G401 (cell line): ENCODE data around the gene DNPH1. TPM values are rescaled to one million over a fixed set of nuclear protein-coding genes. Genes with fewer than 3 reads are reported as not detected.

Source experiments
- total RNA-seq: library from RNA; depleted of rRNA; stranded (reverse); fragments of >200 nt; shearing (Covaris generic); gene quantifications from 2 replicates; pipeline ENCODE4 v1.2.3, GENCODE V29; 2014; rRNA removed

The DNPH1 gene
- total RNA-seq, 1 experiment from 2014 or later, result 223 TPM

Other genes with a start within 250 kb of the DNPH1 start
- gene PPP2R5D, start 244.9 kb downstream of the DNPH1 start, total RNA-seq, result 64.8 and 71.0 TPM in 2 replicates
- 77.0 and 78.3 TPM in 2 replicates for gene MEA1, start 215.5 kb downstream of the DNPH1 start, total RNA-seq
- gene KLHDC3, start 215.2 kb downstream of the DNPH1 start, total RNA-seq, result 131 and 136 TPM in 2 replicates
- 140 and 164 TPM in 2 replicates for gene RRP36, start 207.9 kb downstream of the DNPH1 start, total RNA-seq
- gene CUL7, start 175.6 kb downstream of the DNPH1 start, total RNA-seq, result 29.0 and 33.1 TPM in 2 replicates
- gene MRPL2, start 170.0 kb downstream of the DNPH1 start, total RNA-seq, result 51.0 and 92.2 TPM in 2 replicates
- 13.8 and 14.1 TPM in 2 replicates for gene KLC4, start 169.8 kb downstream of the DNPH1 start, total RNA-seq
- gene PTK7, start 153.2 kb downstream of the DNPH1 start, total RNA-seq, result 237 and 257 TPM in 2 replicates
- 43.1 and 46.2 TPM in 2 replicates for gene SRF, start 58.2 kb downstream of the DNPH1 start, total RNA-seq
- gene CUL9, start 47.3 kb downstream of the DNPH1 start, total RNA-seq, result 0.98 and 8.9 TPM in 2 replicates
- gene TTBK1, start 14.0 kb upstream of the DNPH1 start, total RNA-seq, result not detected in 2 replicates
- not detected in 2 replicates for gene SLC22A7, start 68.8 kb upstream of the DNPH1 start, total RNA-seq
- gene CRIP3, start 79.3 kb upstream of the DNPH1 start, total RNA-seq, result not detected in 2 replicates
- gene ZNF318, start 140.2 kb upstream of the DNPH1 start, total RNA-seq, result 3.1 and 4.8 TPM in 2 replicates
- gene ABCC10, start 198.1 kb upstream of the DNPH1 start, total RNA-seq, result 11.0 and 17.3 TPM in 2 replicates
- gene DLK2, start 226.1 kb upstream of the DNPH1 start, total RNA-seq, result 3.1 and 3.4 TPM in 2 replicates
- gene TJAP1, start 248.1 kb upstream of the DNPH1 start, total RNA-seq, result 14.5 and 16.9 TPM in 2 replicates